IPS-20b (cell line): Measurements from ENCODE around the gene UGT2A3.
"Not testable (repeated sequence)": the region's sequence is repeated elsewhere in the genome, so short reads cannot be mapped to it uniquely, and the experiment has no call there.

Source experiments
- H3K27ac ChIP-seq: one replicate; pipeline ENCODE4 v1.5.1; 2013; ENCODE audit warnings: low read length
- H3K27me3 ChIP-seq: 2 replicates; pipeline ENCODE4 v1.6.1; 2013; ENCODE audit warnings: mild to moderate bottlenecking, low read length, inconsistent platforms; ENCODE audit not compliant: insufficient read depth
- H3K36me3 ChIP-seq: 2 replicates; pipeline ENCODE4 v1.6.1; 2013; ENCODE audit warnings: low read depth, mild to moderate bottlenecking, inconsistent platforms, low read length, moderate library complexity; ENCODE audit not compliant: insufficient read depth
- H3K4me1 ChIP-seq: 2 replicates; pipeline ENCODE4 v1.6.1; 2013; ENCODE audit warnings: mild to moderate bottlenecking, control low read depth, inconsistent platforms, low read length, moderate library complexity; ENCODE audit not compliant: insufficient read depth
- H3K4me3 ChIP-seq: 2 replicates; pipeline ENCODE4 v1.5.1; 2013; ENCODE audit warnings: mild to moderate bottlenecking, low read length, inconsistent platforms
- H3K9ac ChIP-seq: 2 replicates; pipeline ENCODE4 v1.6.1; 2013; ENCODE audit warnings: low read depth, mild to moderate bottlenecking, inconsistent platforms, low read length, moderate library complexity
- H3K9me3 ChIP-seq: 2 replicates; pipeline ENCODE4 v1.6.1; 2013; ENCODE audit warnings: mild to moderate bottlenecking, low read depth, low read length, inconsistent platforms; ENCODE audit not compliant: insufficient read depth

The UGT2A3 gene

GRCh38 chr4:68953056-68953596 is 1.5 kb upstream of the UGT2A3 start:
- H3K9me3 ChIP-seq: no peaks in the 10 kb centered on the region
- H3K27ac ChIP-seq: no peak overlapping the region
- no peaks in the 10 kb centered on the region for H3K36me3 ChIP-seq
- H3K27me3 ChIP-seq: no peaks in the 10 kb centered on the region
- 0 out of 2 replicates have a peak, but pooled peaks cover 2% of the 10 kb centered on the region for H3K4me1 ChIP-seq
- H3K9ac ChIP-seq: no peak overlapping the region
- no peak overlapping the region for H3K4me3 ChIP-seq

GRCh38 chr4:68951806-68952585 is 392 bp upstream of the UGT2A3 start:
- no peaks in the 10 kb centered on the region for H3K9me3 ChIP-seq

GRCh38 chr4:68950033-68950432 is 1.6 kb downstream of the UGT2A3 start:
- Histone ChIP-seq H3K36me3 (no peaks in the 10 kb centered on the region), H3K27me3 (no peaks in the 10 kb centered on the region), H3K4me1 (0 out of 2 replicates have a peak, but pooled peaks cover 2% of the 10 kb centered on the region), H3K27ac (no peak overlapping the region), H3K4me3 (no peak overlapping the region), H3K9me3 (no peaks in the 10 kb centered on the region), H3K9ac (no peak overlapping the region)

More at GRCh38 chr4:68951806-68952585, 392 bp upstream of the UGT2A3 start:
- Histone ChIP-seq H3K4me3 (no peak overlapping the region), H3K4me1 (0 out of 2 replicates have a peak, but pooled peaks cover 2% of the 10 kb centered on the region), H3K27me3 (no peaks in the 10 kb centered on the region), H3K36me3 (no peaks in the 10 kb centered on the region), H3K9ac (no peak overlapping the region), H3K27ac (no peak overlapping the region)

GRCh38 chr4:68948985-68949384 is 2.6 kb downstream of the UGT2A3 start:
- H3K4me1 ChIP-seq: 0 out of 2 replicates have a peak, but pooled peaks cover 2% of the 10 kb centered on the region
- H3K36me3 ChIP-seq: no peaks in the 10 kb centered on the region
- no peaks in the 10 kb centered on the region for H3K27me3 ChIP-seq
- H3K9me3 ChIP-seq: no peaks in the 10 kb centered on the region
- H3K27ac ChIP-seq: no peak overlapping the region
- no peak overlapping the region for H3K9ac ChIP-seq
- H3K4me3 ChIP-seq: no peak overlapping the region

- 0 out of 2 replicates have a peak, but pooled peaks cover 2% of the 10 kb centered on the region for H3K4me1 ChIP-seq
- H3K27ac ChIP-seq: no peak overlapping the region
- H3K27me3 ChIP-seq: no peaks in the 10 kb centered on the region
- no peaks in the 10 kb centered on the region for H3K9me3 ChIP-seq
- no peak overlapping the region for H3K4me3 ChIP-seq
- no peak overlapping the region for H3K9ac ChIP-seq
- no peaks in the 10 kb centered on the region for H3K36me3 ChIP-seq
These were observed 3.4 kb downstream of the UGT2A3 start for GRCh38 chr4:68948044-68948743.

- Histone ChIP-seq H3K27me3 (no peaks in the 10 kb centered on the region), H3K4me1 (no peaks in the 10 kb centered on the region), H3K4me3 (no peak overlapping the region), H3K9me3 (no peaks in the 10 kb centered on the region), H3K27ac (no peak overlapping the region), H3K36me3 (no peaks in the 10 kb centered on the region), H3K9ac (no peak overlapping the region)
These were observed 22.4 kb downstream of the UGT2A3 start for GRCh38 chr4:68929076-68929737.

- H3K9ac ChIP-seq: no peak overlapping the region
- H3K4me1 ChIP-seq: no peaks in the 10 kb centered on the region
- no peak overlapping the region for H3K4me3 ChIP-seq
- no peak overlapping the region for H3K27ac ChIP-seq
- no peaks in the 10 kb centered on the region for H3K36me3 ChIP-seq
- H3K27me3 ChIP-seq: no peaks in the 10 kb centered on the region
- no peaks in the 10 kb centered on the region; the same call in 1 of the 2 replicates for H3K9me3 ChIP-seq
These were observed 24.4 kb downstream of the UGT2A3 start for GRCh38 chr4:68927165-68927564.

- not testable (repeated sequence) for H3K27me3 ChIP-seq, H3K9me3 ChIP-seq, H3K9ac ChIP-seq, H3K27ac ChIP-seq, H3K4me3 ChIP-seq, H3K36me3 ChIP-seq, H3K4me1 ChIP-seq
These were observed 29.4 kb downstream of the UGT2A3 start for GRCh38 chr4:68922202-68922601.

GRCh38 chr4:68921051-68921450 is 30.6 kb downstream of the UGT2A3 start:
- Histone ChIP-seq H3K36me3 (no peaks in the 10 kb centered on the region), H3K27ac (no peak overlapping the region), H3K9me3 (no peaks in the 10 kb centered on the region; the same call in 1 of the 2 replicates), H3K4me1 (no peaks in the 10 kb centered on the region), H3K4me3 (no peak overlapping the region), H3K9ac (no peak overlapping the region), H3K27me3 (no peaks in the 10 kb centered on the region)

GRCh38 chr4:68917016-68917415 is 34.6 kb downstream of the UGT2A3 start:
- no peaks in the 10 kb centered on the region for H3K27me3 ChIP-seq
- no peak overlapping the region for H3K27ac ChIP-seq
- no peak overlapping the region for H3K4me3 ChIP-seq
- no peaks in the 10 kb centered on the region for H3K36me3 ChIP-seq
- H3K9ac ChIP-seq: no peak overlapping the region
- no peaks in the 10 kb centered on the region for H3K9me3 ChIP-seq
- H3K4me1 ChIP-seq: peaks cover 3% of the 10 kb centered on the region; the same call in 1 of the 2 replicates

- Histone ChIP-seq H3K9me3 (no peaks in the 10 kb centered on the region), H3K36me3 (no peaks in the 10 kb centered on the region), H3K9ac (no peak overlapping the region), H3K4me3 (no peak overlapping the region), H3K27ac (no peak overlapping the region), H3K27me3 (no peaks in the 10 kb centered on the region), H3K4me1 (peaks cover 6% of the 10 kb centered on the region; the same call in 1 of the 2 replicates)
These were observed 38.8 kb downstream of the UGT2A3 start for GRCh38 chr4:68912807-68913206.
